ENCODE results near the gene SLC25A43. TPM values are rescaled to one million over a fixed set of nuclear protein-coding genes. Genes with fewer than 3 reads are reported as not detected.

Gene SLC25A43
- total RNA-seq, 1 donor from 2014 or later = 13.5 TPM

GRCh38 chrX:119500061-119500800, 101.1 kb downstream of the SLC25A43 start:
- no peak overlapping the region for H3K27ac ChIP-seq

GRCh38 chrX:119501511-119502148, 102.5 kb downstream of the SLC25A43 start:
- no peak overlapping the region for H3K4me3 ChIP-seq
- ATAC-seq = no peak
- TF ChIP-seq, protein P1, sequence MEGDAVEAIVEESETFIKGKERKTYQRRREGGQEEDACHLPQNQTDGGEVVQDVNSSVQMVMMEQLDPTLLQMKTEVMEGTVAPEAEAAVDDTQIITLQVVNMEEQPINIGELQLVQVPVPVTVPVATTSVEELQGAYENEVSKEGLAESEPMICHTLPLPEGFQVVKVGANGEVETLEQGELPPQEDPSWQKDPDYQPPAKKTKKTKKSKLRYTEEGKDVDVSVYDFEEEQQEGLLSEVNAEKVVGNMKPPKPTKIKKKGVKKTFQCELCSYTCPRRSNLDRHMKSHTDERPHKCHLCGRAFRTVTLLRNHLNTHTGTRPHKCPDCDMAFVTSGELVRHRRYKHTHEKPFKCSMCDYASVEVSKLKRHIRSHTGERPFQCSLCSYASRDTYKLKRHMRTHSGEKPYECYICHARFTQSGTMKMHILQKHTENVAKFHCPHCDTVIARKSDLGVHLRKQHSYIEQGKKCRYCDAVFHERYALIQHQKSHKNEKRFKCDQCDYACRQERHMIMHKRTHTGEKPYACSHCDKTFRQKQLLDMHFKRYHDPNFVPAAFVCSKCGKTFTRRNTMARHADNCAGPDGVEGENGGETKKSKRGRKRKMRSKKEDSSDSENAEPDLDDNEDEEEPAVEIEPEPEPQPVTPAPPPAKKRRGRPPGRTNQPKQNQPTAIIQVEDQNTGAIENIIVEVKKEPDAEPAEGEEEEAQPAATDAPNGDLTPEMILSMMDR (IDR thresholded peaks at IDR 0.05) = no peak
- no peaks in the 10 kb centered on the region for H3K27me3 ChIP-seq
- H3K36me3 ChIP-seq = no peaks in the 10 kb centered on the region
- DNase-seq = no peak
- intact Hi-C loops (cut with DNase I) = no loop called here
- H3K27ac ChIP-seq = no peak overlapping the region
- no peaks in the 10 kb centered on the region for H3K9me3 ChIP-seq
- H3K4me1 ChIP-seq = no peaks in the 10 kb centered on the region

More at GRCh38 chrX:119500061-119500800, 101.1 kb downstream of the SLC25A43 start:
- intact Hi-C loops (cut with DNase I) = no loop called here
- TF ChIP-seq, protein P1 (IDR thresholded peaks at IDR 0.05) = no peak
- no peaks in the 10 kb centered on the region for H3K36me3 ChIP-seq
- ATAC-seq (no peak), DNase-seq (no peak)
- H3K4me1 ChIP-seq = no peaks in the 10 kb centered on the region
- no peaks in the 10 kb centered on the region for H3K9me3 ChIP-seq
- no peak overlapping the region for H3K4me3 ChIP-seq
- H3K27me3 ChIP-seq = no peaks in the 10 kb centered on the region

- Histone ChIP-seq H3K27ac (peak overlapping the region; percentile 51), H3K36me3 (no peaks in the 10 kb centered on the region), H3K27me3 (no peaks in the 10 kb centered on the region), H3K4me3 (no peak overlapping the region), H3K9me3 (no peaks in the 10 kb centered on the region), H3K4me1 (no peaks in the 10 kb centered on the region)
- TF ChIP-seq, protein P1 (IDR thresholded peaks at IDR 0.05) = no peak
- intact Hi-C loops (cut with DNase I) = no loop called here
- DNase-seq = peak; percentile 78
- peak; percentile 80 for ATAC-seq
These were observed 103.8 kb downstream of the SLC25A43 start for GRCh38 chrX:119502727-119503483.

GRCh38 chrX:119503484-119503861, 104.3 kb downstream of the SLC25A43 start:
- intact Hi-C loops (cut with DNase I) = no loop called here
- Histone ChIP-seq H3K9me3 (no peaks in the 10 kb centered on the region), H3K27me3 (no peaks in the 10 kb centered on the region), H3K27ac (peak overlapping the region; percentile 51), H3K4me1 (no peaks in the 10 kb centered on the region), H3K4me3 (no peak overlapping the region), H3K36me3 (no peaks in the 10 kb centered on the region)
- peak; percentile 73 for DNase-seq
- peak; percentile 82 for ATAC-seq
- TF ChIP-seq, protein P1 (IDR thresholded peaks at IDR 0.05) = no peak

Other genes with a start within 250 kb of the SLC25A43 start
- 74.9 TPM for gene PGRMC1, start 163.1 kb upstream of the SLC25A43 start, total RNA-seq
- gene SLC25A5, start 69.1 kb downstream of the SLC25A43 start, total RNA-seq = 323 TPM
- gene STEEP1, start 166.1 kb downstream of the SLC25A43 start, total RNA-seq = 23.1 TPM
- 48.7 TPM for gene UBE2A, start 175.2 kb downstream of the SLC25A43 start, total RNA-seq
- 7.1 TPM for gene NKRF, start 207.1 kb downstream of the SLC25A43 start, total RNA-seq